Measurements from ENCODE around the gene SEMA5A. TPM values are rescaled to one million over a fixed set of nuclear protein-coding genes. Genes with fewer than 3 reads are reported as not detected.

Gene SEMA5A
- polyA plus RNA-seq, 3 donors = not detected

DNA sequence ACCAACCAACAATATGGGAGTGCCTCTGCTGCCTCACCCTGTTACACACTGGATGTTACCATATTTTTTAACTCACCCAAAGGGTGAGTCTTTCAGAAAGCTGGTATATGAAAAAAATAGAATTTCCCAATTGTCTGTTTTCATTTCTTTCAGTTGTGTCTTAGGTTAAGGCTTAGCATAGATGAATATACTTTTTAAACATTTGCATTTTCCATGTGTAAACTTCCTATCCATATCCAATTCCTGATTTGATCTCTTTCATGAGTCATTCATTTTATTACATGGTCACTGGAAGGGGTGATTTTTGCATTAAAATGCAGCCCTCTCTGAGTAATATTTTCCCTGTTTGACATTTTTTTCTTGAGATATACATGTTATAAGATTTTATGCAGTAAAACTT, 406.5 kb downstream of the SEMA5A start:
- TF ChIP-seq, protein P1, sequence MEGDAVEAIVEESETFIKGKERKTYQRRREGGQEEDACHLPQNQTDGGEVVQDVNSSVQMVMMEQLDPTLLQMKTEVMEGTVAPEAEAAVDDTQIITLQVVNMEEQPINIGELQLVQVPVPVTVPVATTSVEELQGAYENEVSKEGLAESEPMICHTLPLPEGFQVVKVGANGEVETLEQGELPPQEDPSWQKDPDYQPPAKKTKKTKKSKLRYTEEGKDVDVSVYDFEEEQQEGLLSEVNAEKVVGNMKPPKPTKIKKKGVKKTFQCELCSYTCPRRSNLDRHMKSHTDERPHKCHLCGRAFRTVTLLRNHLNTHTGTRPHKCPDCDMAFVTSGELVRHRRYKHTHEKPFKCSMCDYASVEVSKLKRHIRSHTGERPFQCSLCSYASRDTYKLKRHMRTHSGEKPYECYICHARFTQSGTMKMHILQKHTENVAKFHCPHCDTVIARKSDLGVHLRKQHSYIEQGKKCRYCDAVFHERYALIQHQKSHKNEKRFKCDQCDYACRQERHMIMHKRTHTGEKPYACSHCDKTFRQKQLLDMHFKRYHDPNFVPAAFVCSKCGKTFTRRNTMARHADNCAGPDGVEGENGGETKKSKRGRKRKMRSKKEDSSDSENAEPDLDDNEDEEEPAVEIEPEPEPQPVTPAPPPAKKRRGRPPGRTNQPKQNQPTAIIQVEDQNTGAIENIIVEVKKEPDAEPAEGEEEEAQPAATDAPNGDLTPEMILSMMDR (IDR thresholded peaks at IDR 0.05) = no peak
- Histone ChIP-seq H3K9ac (ENCODE audit: insufficient read depth, low read length, poor library complexity, severe bottlenecking) (no peak overlapping the region), H3K4me1 (ENCODE audit: control insufficient read depth in 1 of 2, insufficient read depth in 2 of 2, low read length in 2 of 2) (no peaks in the 10 kb centered on the region), H3K9me3 (replicated peaks in 1 of 2; ENCODE audit: control insufficient read depth in 1 of 2, insufficient read depth in 1 of 2, low read length in 2 of 2) (peaks cover 0 to 2% of the 10 kb centered on the region in 2 donors), H3K79me2 (ENCODE audit: insufficient read depth, low read length) (no peaks in the 10 kb centered on the region), H3K4me2 (replicated peaks; ENCODE audit: extremely low read depth, low read length, poor library complexity, severe bottlenecking) (no peak overlapping the region), H3K4me3 (replicated peaks in 1 of 3; ENCODE audit: low read depth in 2 of 3, low read length in 3 of 3) (no peak overlapping the region), H4K20me1 (ENCODE audit: insufficient read depth, low read length) (no peaks in the 10 kb centered on the region), H2AFZ (ENCODE audit: insufficient read depth, low read depth, low read length, poor library complexity, severe bottlenecking) (no peak overlapping the region), H3K27ac (ENCODE audit: low read depth in 1 of 2, low read length in 2 of 2) (no peak overlapping the region), H3K36me3 (replicated peaks in 1 of 2; ENCODE audit: control insufficient read depth in 1 of 2, insufficient read depth in 2 of 2, low read length in 2 of 2) (no peaks in the 10 kb centered on the region), H3K27me3 (ENCODE audit: control insufficient read depth in 2 of 2, insufficient read depth in 2 of 2, low read length in 2 of 2) (no peaks in the 10 kb centered on the region)
- no peaks in the 10 kb centered on the region for H3K36me3 Mint-ChIP-seq
- H3K9me3 Mint-ChIP-seq = peaks cover 0 to 6% (median 1%) of the 10 kb centered on the region in 7 donors
- H3K4me1 Mint-ChIP-seq = no peaks in the 10 kb centered on the region
- H3K27ac Mint-ChIP-seq = no peak overlapping the region
- no peak for DNase-seq
- no peak overlapping the region for H3K4me3 Mint-ChIP-seq
- H3K27me3 Mint-ChIP-seq (ENCODE audit: low read depth in 3 of 3) = no peaks in the 10 kb centered on the region
- intact Hi-C loops (cut with micrococcal nuclease) = no loop called here

DNA sequence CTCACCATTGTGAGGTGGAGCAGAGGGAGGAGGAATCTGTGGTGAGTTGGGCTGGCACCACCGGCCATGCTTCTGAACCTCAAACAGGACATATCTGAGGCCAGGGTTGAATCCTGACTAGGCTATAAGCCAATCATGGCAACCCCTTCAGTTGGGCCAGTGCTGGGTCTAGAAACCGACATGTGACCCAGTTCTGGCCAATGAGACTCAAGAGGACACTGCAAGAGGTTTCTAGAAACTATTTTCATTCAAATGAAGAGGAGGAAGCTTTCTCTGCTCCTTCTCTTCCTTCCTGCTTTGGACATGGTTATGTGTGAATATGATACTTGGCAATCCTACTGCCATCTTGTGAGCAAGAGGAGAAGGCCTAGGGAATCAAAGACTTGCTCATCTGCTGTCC, 417.7 kb downstream of the SEMA5A start:
- H3K79me2 ChIP-seq (ENCODE audit: insufficient read depth, low read length) = no peaks in the 10 kb centered on the region
- no peak overlapping the region for H3K27ac ChIP-seq (ENCODE audit: low read depth in 1 of 2, low read length in 2 of 2)
- H3K9me3 ChIP-seq (replicated peaks in 1 of 2; ENCODE audit: control insufficient read depth in 1 of 2, insufficient read depth in 1 of 2, low read length in 2 of 2) = no peaks in the 10 kb centered on the region
- no peaks in the 10 kb centered on the region for H3K27me3 ChIP-seq (ENCODE audit: control insufficient read depth in 2 of 2, insufficient read depth in 2 of 2, low read length in 2 of 2)
- 67% methylated on average over 1 of the region's 2 CpGs for WGBS (ENCODE audit: insufficient coverage)
- no peak for DNase-seq
- no peak overlapping the region for H3K4me3 ChIP-seq (replicated peaks in 1 of 3; ENCODE audit: low read depth in 2 of 3, low read length in 3 of 3)
- no peaks in the 10 kb centered on the region for H3K4me1 ChIP-seq (ENCODE audit: control insufficient read depth in 1 of 2, insufficient read depth in 2 of 2, low read length in 2 of 2)
- H3K9ac ChIP-seq (ENCODE audit: insufficient read depth, low read length, poor library complexity, severe bottlenecking) = no peak overlapping the region
- Mint-ChIP-seq H3K4me1 (no peaks in the 10 kb centered on the region), H3K27me3 (ENCODE audit: low read depth in 3 of 3) (peaks cover 0 to 2% (median 2%) of the 10 kb centered on the region in 3 donors), H3K9me3 (peaks cover 0 to 6% (median 2%) of the 10 kb centered on the region in 7 donors), H3K36me3 (no peaks in the 10 kb centered on the region), H3K27ac (no peak overlapping the region), H3K4me3 (no peak overlapping the region)
- no peaks in the 10 kb centered on the region for H4K20me1 ChIP-seq (ENCODE audit: insufficient read depth, low read length)
- TF ChIP-seq, protein P1 (IDR thresholded peaks at IDR 0.05) = no peak
- H3K4me2 ChIP-seq (replicated peaks; ENCODE audit: extremely low read depth, low read length, poor library complexity, severe bottlenecking) = no peak overlapping the region
- H3K36me3 ChIP-seq (replicated peaks in 1 of 2; ENCODE audit: control insufficient read depth in 1 of 2, insufficient read depth in 2 of 2, low read length in 2 of 2) = no peaks in the 10 kb centered on the region
- H2AFZ ChIP-seq (ENCODE audit: insufficient read depth, low read depth, low read length, poor library complexity, severe bottlenecking) = no peak overlapping the region
- intact Hi-C loops (cut with micrococcal nuclease) = no loop called here
